GDM1 (cell line): Measurements from ENCODE around the gene CSGALNACT2.
"Not testable (repeated sequence)": the region's sequence is repeated elsewhere in the genome, so short reads cannot be mapped to it uniquely, and the experiment has no call there.

Experiments used
- DNase-seq: peaks from one replicate; lab custom pipeline; 2025; lab: John Stamatoyannopoulos, UW

CSGALNACT2 gene

DNA sequence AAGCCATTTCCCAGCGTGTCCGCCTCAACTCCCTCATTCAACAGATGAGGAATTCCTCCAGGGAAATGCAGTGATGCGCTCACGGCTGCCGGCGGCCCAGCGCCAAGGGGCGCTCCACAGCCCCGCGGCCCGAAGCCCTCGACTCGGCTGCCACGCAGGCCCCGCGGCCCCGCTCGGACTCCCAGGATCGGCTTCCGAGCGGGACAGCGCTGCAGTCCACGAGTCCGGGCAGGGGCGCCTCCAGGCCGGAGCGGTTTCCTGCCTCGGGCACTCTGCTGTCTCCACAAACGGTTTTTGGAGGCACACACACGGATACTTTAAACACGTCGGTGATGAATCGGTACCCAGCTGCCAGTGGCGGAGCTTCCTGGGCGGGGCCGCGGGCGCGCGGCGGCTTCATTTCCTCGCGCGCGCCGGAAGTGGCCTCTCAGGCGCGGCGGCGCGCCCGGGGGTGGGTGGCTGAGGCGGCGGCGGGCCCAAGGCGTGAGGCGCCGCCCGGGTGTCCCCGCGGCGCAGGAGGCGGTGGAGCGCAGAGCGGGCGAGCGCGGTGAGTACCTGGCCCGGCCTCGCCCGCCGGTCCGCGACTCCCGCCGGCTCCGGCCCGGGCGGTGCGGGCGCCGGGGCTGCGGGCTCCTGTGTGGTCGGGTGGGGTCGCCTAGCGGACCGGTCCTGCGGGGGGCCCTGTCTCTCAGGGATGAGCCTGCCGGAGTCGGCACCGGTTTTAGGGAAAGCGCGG is at the start of gene CSGALNACT2:
TSS of gene CSGALNACT2 (plus strand) at position 425 of the 736 bp plus-strand sequence. CDS start 16,705 bp downstream, outside the sequence.
- DNase-seq, result peak; percentile 69

DNA sequence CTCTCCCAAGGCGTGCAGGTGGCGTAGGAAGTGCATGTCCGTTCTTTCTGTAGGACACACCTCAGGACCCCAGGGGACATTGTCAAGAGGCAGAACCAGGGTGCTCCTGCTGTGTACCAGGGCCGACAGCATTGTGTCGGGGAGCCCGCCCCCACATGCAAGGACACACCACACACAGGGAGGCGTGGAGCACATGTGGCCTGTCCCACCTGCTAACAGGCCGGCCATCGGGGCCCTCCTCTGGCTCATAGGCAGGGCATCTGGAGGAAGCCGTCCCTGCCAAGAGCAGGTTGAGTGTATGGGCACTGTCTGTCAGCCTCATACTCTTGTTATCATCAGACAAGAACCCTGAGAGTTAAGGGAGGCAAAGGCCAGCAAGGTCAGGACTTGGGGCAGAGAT is 48.7 kb upstream of the CSGALNACT2 start:
- no peak for DNase-seq

GRCh38 chr10:43090188-43090587 is 48.1 kb upstream of the CSGALNACT2 start:
- DNase-seq, result no peak

DNA sequence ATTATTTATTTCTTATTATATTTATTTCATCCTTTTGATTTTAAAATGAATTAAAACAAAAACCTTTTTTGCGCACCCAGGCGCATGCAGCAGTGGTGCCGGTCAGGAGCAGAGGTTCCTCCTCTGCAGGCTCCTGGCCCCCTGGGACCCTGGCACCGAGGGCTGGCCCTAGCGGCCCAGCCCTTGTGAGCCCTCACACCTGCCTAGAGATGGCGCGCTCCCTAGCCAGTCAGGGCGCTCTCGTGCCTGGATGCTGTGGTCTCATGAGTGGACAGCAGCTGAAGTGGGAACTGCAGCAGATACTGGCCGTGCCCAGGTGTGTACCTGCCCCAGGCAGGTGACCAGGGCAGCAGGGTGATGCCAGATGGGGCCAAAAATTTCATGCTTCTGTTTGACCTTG is 47.6 kb upstream of the CSGALNACT2 start:
- no peak for DNase-seq

DNA sequence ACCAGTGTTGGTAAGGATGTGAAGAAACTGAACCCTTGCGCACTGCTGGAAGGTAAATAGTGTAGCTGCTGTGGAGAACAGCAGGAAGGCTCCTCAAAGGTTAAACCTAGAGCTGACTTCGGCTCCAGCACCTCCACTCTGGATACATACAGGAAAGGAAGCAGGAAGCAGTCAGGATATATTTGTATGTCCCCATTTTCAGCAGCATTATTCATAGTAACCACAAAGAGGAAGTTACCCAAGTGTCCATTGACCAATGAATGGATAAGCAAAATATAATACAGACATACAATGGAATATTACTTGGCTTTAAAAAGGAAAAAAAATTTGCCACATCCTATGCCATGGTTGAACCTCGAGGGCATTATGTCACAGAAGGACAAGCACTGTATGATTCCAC is 46.4 kb upstream of the CSGALNACT2 start:
- DNase-seq, result no peak

- peak; percentile 38 for DNase-seq
Observed at GRCh38 chr10:43093423-43094076, 44.7 kb upstream of the CSGALNACT2 start.

GRCh38 chr10:43094085-43094484 is 44.2 kb upstream of the CSGALNACT2 start:
- no peak for DNase-seq

DNA sequence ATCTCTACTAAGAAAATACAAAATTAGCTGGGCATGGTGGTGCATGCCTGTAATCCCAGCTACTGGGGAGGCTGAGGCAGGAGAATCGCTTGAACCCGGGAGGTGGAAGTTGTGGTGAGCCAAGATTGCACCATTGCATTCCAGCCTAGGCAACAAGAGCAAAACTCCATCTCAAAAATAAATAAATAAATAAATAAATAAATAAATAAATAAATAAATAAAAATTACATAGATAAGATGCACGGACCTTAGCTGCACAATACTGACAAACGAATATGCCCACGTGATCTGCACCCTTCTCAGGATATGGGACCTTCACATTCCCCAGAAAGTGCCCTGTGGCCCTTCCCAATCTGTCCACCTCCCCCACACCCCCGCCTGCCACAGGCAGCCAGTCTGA is 38.9 kb upstream of the CSGALNACT2 start:
- not testable (repeated sequence) for DNase-seq

DNA sequence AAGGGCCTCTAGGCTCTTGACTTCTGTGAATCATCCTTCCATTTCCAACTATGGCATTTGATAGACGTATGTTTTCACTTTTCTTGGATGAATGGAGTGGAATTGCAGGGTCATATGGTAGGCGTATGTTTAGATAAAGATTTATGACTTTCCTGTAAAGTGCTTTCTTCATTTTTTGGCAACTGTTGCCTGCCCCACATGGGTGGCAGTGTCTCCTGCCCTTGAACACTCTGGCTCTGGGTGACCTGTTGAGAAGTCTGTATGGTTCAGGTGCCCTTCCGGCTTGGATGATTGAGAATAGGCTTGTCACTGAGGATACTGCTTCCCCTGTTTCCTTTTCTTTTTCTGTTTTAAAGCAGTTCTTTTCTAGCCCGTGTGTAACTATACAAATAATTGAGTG is 38.3 kb upstream of the CSGALNACT2 start:
- DNase-seq, result no peak

DNA sequence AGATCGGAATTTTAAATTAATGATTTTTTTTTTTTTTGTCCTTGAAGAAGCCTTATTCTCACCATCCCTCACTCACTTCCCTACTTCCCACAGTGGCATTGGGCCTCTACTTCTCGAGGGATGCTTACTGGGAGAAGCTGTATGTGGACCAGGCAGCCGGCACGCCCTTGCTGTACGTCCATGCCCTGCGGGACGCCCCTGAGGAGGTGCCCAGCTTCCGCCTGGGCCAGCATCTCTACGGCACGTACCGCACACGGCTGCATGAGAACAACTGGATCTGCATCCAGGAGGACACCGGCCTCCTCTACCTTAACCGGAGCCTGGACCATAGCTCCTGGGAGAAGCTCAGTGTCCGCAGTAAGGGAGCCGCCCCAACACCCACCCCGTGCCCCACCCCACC is 37.9 kb upstream of the CSGALNACT2 start:
- no peak for DNase-seq

GRCh38 chr10:43102063-43102828 is 36.0 kb upstream of the CSGALNACT2 start:
- DNase-seq, result no peak

DNA sequence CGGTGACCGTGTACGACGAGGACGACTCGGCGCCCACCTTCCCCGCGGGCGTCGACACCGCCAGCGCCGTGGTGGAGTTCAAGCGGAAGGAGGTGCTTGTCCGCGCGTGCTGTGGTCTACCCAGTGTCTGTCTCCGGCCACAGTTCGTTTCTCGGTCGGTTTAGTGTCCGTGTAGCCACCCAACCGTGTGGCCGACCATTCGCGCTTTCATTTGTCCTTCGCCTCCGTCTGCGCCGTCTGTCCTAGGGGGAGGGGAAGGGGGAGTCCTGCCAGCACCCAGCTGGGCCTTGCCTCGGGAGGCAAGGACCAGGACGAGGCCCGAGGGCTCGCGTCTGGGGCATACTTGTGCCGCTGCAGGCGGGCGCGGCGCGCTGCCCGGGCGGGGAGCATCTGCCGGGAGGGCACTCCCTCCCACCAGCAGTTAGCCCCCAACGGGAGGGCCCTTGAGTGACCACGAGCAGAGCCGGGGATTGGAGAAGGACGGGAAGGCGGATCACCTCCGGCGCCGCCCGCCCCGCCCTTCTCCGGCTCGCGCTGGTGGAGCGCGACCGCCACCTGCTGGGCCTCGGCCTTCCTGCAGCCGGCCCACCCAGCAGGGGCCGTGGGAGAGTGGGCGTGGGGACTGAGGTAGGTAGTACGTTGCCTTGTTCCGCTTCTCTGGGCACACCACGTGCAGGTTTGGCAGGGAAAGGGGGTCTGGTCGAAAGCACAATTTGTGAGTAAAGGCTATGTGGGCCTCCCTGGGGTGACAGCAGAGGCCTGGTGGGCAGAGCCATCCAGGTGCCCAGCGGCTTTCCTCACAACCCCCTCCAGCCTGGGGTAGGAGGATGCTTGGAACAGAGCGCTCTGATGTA is 32.9 kb upstream of the CSGALNACT2 start:
- DNase-seq, result peak; percentile 63

- no peak for DNase-seq
Observed at GRCh38 chr10:43105956-43106229, 32.4 kb upstream of the CSGALNACT2 start.

- DNase-seq, result no peak
Observed at GRCh38 chr10:43106256-43107091, 31.8 kb upstream of the CSGALNACT2 start.

DNA sequence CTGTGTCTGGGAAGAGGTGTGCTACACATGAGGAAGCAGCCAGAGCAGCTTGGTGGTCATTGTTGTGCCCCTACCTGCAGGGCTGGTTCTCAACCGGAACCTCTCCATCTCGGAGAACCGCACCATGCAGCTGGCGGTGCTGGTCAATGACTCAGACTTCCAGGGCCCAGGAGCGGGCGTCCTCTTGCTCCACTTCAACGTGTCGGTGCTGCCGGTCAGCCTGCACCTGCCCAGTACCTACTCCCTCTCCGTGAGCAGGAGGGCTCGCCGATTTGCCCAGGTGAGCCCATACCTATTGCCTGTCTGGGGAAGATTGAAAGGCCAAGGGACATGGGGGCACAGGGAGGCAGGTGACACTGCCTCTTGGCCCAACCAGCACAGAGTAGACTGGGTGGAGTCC is 29.3 kb upstream of the CSGALNACT2 start:
- DNase-seq, result no peak

- no peak for DNase-seq
Observed at GRCh38 chr10:43109671-43110249, 28.5 kb upstream of the CSGALNACT2 start.

DNA sequence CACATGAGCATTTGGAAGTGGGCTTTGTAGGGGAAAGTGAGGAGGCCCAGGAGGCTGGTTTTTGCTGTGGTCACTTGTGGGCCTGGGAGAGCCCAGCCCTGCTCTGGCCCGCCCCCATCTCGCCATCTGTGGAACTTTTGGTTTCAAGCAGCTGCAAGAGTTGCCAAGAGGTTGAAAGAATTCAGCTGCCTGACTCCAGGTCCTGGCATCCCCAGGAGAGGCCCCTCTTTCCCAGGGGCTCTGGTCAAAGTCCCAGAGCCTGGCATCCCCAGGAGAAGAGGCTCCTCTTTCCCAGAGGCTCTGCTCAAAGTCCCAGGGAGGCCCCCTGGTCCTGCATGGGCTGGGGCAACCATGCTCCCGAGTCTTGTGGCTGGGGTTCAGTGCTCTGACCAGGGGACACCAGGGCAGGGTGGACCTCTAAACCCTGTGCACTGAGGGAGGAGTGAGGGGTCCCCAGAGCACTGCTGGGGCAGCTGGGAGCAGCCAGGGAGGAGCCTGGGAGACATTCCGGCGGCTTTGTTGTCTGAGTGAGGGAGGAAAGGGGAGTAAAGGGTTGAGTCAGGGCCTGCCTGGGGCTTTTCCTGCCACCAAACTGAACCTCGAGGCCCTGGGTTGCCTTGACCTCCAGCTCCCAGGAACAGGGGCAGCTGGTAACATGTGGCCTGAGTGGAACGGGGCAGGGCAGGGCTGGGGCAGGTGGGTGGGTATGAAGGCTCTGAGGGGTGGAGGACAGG is 27.7 kb upstream of the CSGALNACT2 start:
- no peak for DNase-seq

- no peak for DNase-seq
Observed at GRCh38 chr10:43111101-43111500, 27.1 kb upstream of the CSGALNACT2 start.

DNA sequence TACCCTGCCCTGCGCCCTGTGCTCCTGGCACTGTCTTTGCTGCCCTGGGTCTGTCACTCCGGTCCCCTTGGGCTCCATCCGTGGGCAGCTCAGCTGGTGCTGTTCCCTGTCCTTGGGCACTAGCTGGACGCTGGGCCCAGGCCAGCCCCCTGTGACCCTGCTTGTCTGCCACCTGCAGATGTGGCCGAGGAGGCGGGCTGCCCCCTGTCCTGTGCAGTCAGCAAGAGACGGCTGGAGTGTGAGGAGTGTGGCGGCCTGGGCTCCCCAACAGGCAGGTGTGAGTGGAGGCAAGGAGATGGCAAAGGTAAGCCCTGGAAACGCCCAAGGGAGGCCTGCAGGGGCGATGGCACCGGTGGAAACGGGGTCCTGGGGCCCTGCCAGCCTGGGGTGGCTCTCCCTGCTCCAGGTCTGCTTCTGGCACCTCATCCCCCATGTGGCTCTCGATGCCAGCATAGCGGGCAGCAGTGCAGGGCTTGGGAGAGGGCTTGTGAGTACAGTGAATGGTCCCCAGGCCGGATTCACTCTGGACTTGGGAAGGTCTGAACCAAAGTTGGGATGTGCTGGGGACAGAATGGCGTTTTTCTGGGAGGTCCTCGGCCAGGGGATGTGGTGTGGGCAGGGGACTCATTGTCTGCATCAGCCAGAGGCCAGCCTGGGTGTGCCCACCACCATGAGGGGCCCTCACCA is 26.2 kb upstream of the CSGALNACT2 start:
- no peak for DNase-seq

DNA sequence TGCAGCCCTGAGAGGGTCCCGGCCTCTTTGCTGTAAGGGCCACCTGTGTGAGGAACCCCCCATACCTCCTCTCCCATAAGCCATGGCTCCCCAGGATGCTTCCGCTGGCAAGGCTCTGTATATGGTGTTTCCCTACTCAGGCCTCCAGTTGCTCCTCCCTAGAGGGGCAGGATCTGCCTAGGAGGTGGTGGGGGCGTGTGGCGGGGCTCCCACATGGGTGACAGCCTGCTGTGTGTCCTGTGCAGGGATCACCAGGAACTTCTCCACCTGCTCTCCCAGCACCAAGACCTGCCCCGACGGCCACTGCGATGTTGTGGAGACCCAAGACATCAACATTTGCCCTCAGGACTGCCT is 25.7 kb upstream of the CSGALNACT2 start:
- no peak for DNase-seq
